ENCODE measurements around the gene ATG10.

- no peak for TF ChIP-seq EZH2 (IDR thresholded peaks at IDR 0.05; ENCODE audit: borderline replicate concordance, insufficient read depth, low read length, poor library complexity, severe bottlenecking)
- no peak for TF ChIP-seq CTCF (IDR thresholded peaks at IDR 0.05; ENCODE audit: poor library complexity, severe bottlenecking)
- TF ChIP-seq SMC3 (conservative IDR thresholded peaks at IDR 0.05; ENCODE audit: poor library complexity), result no peak
- no peak for TF ChIP-seq TAF1 (IDR thresholded peaks at IDR 0.05; ENCODE audit: low read depth)
- no peak for TF ChIP-seq POLR2AphosphoS5 (IDR thresholded peaks at IDR 0.05)
- TF ChIP-seq EP300 (conservative IDR thresholded peaks at IDR 0.05; ENCODE audit: poor library complexity, severe bottlenecking), result no peak
- no peak for TF ChIP-seq RAD21 (conservative IDR thresholded peaks at IDR 0.05)
Observed at GRCh38 chr5:82150559-82150958, 178.7 kb downstream of the ATG10 start.

All from neural cell (in vitro differentiated cells).